Measurements from ENCODE around the gene MMS22L.
A peak's percentile ranks its signal among the peaks of the same experiment; 100 is the strongest.

MMS22L gene

DNA sequence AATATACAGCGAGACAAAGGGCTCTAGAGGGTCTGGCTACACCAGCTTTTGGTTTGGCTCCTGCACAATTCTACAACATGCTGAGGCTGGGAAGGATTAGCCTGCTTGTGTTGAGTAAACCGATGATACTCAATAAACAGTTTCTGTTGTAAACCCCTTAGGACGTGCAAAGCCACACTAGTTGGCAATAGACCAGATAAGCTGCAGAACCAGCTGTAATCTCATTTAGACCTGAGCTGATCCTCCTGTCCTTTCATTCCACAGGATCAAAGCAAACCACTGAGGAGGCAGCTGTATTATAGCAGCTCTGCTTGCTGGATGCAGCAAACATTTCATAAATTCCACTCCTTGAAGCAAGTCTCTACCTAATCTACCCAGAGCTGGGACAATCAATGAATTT lies 79.7 kb downstream of the MMS22L start:
- Histone ChIP-seq H3K27me3 (replicated peaks; ENCODE audit: control insufficient read depth, insufficient read depth, low read length, poor library complexity, severe bottlenecking) (no peaks in the 10 kb centered on the region), H3K4me1 (ENCODE audit: control insufficient read depth, insufficient read depth, low read length, poor library complexity, severe bottlenecking) (no peaks in the 10 kb centered on the region), H3K4me3 (ENCODE audit: insufficient read depth, low read depth, low read length, poor library complexity, severe bottlenecking) (no peak overlapping the region), H3K9me3 (ENCODE audit: control insufficient read depth, low read length) (no peaks in the 10 kb centered on the region), H3K27ac (ENCODE audit: insufficient read depth, low read length, poor library complexity, severe bottlenecking) (no peak overlapping the region), H3K36me3 (ENCODE audit: control insufficient read depth, insufficient read depth, low read length) (no peaks in the 10 kb centered on the region)
- no peak for DNase-seq

GRCh38 chr6:97198046-97198565 lies 84.9 kb downstream of the MMS22L start:
- Histone ChIP-seq H3K9me3 (ENCODE audit: control insufficient read depth, low read length) (no peaks in the 10 kb centered on the region), H3K4me3 (ENCODE audit: insufficient read depth, low read depth, low read length, poor library complexity, severe bottlenecking) (no peak overlapping the region), H3K4me1 (ENCODE audit: control insufficient read depth, insufficient read depth, low read length, poor library complexity, severe bottlenecking) (no peaks in the 10 kb centered on the region), H3K27me3 (replicated peaks; ENCODE audit: control insufficient read depth, insufficient read depth, low read length, poor library complexity, severe bottlenecking) (no peaks in the 10 kb centered on the region), H3K27ac (ENCODE audit: insufficient read depth, low read length, poor library complexity, severe bottlenecking) (no peak overlapping the region), H3K36me3 (ENCODE audit: control insufficient read depth, insufficient read depth, low read length) (no peaks in the 10 kb centered on the region)
- DNase-seq, result no peak

- Histone ChIP-seq H3K27ac (ENCODE audit: insufficient read depth, low read length, poor library complexity, severe bottlenecking) (no peak overlapping the region), H3K4me3 (ENCODE audit: insufficient read depth, low read depth, low read length, poor library complexity, severe bottlenecking) (no peak overlapping the region), H3K27me3 (replicated peaks; ENCODE audit: control insufficient read depth, insufficient read depth, low read length, poor library complexity, severe bottlenecking) (no peaks in the 10 kb centered on the region), H3K9me3 (ENCODE audit: control insufficient read depth, low read length) (no peaks in the 10 kb centered on the region), H3K4me1 (ENCODE audit: control insufficient read depth, insufficient read depth, low read length, poor library complexity, severe bottlenecking) (no peaks in the 10 kb centered on the region), H3K36me3 (ENCODE audit: control insufficient read depth, insufficient read depth, low read length) (no peaks in the 10 kb centered on the region)
- DNase-seq, result no peak
Observed at GRCh38 chr6:97195117-97195516, 87.9 kb downstream of the MMS22L start.

DNA sequence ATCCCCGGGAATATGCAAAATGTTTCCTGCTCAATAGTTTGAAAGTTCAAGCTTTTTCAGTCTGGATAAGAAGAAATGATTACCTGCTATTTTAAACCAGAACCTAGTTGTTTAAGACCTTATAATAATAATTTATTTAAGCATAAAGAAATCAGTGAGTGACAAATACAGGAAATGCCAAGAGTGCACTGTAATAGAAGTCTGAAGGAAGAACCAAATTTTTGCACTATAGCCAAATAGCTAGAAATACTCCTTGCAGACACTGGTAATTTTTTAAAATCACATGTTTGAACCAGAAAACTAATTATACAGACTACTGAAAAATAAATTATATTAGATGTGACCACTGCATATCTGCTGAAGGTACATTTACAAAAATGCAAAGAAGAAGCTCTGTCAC lies 93.2 kb downstream of the MMS22L start:
- Histone ChIP-seq H3K4me1 (ENCODE audit: control insufficient read depth, insufficient read depth, low read length, poor library complexity, severe bottlenecking) (no peaks in the 10 kb centered on the region), H3K27me3 (replicated peaks; ENCODE audit: control insufficient read depth, insufficient read depth, low read length, poor library complexity, severe bottlenecking) (no peaks in the 10 kb centered on the region), H3K9me3 (ENCODE audit: control insufficient read depth, low read length) (no peaks in the 10 kb centered on the region), H3K4me3 (ENCODE audit: insufficient read depth, low read depth, low read length, poor library complexity, severe bottlenecking) (no peak overlapping the region), H3K36me3 (ENCODE audit: control insufficient read depth, insufficient read depth, low read length) (no peaks in the 10 kb centered on the region), H3K27ac (ENCODE audit: insufficient read depth, low read length, poor library complexity, severe bottlenecking) (no peak overlapping the region)
- DNase-seq, result no peak

- Histone ChIP-seq H3K9me3 (ENCODE audit: control insufficient read depth, low read length) (no peaks in the 10 kb centered on the region), H3K27ac (ENCODE audit: insufficient read depth, low read length, poor library complexity, severe bottlenecking) (no peak overlapping the region), H3K4me3 (ENCODE audit: insufficient read depth, low read depth, low read length, poor library complexity, severe bottlenecking) (no peak overlapping the region), H3K4me1 (ENCODE audit: control insufficient read depth, insufficient read depth, low read length, poor library complexity, severe bottlenecking) (no peaks in the 10 kb centered on the region), H3K36me3 (ENCODE audit: control insufficient read depth, insufficient read depth, low read length) (no peaks in the 10 kb centered on the region), H3K27me3 (replicated peaks; ENCODE audit: control insufficient read depth, insufficient read depth, low read length, poor library complexity, severe bottlenecking) (no peaks in the 10 kb centered on the region)
- DNase-seq, result no peak
Observed at GRCh38 chr6:97187951-97188350, 95.1 kb downstream of the MMS22L start.

DNA sequence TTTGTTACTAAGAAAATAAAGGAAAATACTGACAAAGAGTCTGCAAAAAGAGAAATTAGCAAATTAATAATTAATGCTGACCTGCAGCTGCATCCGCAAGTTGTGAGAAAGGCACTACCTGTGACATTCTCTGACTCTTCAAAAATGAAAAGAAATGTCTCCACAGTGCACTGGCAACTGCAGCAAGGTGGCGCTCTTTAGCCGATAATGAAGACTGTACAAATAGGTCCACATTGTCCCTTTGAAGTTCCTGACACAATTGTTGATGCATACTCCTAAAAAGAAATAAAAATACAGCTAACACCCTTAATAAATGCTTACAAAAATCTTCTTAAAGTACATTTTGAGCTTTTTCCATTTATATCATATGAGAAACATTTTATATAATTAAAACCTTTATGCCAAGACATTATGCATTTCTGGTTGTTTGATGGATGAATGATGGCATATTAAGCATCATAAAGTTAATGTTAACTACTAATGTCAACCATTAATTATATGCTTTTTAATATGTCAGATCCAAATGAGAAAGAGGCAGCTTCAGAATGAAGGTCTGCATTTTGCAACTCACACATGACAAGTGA lies 96.5 kb downstream of the MMS22L start:
- Histone ChIP-seq H3K27me3 (replicated peaks; ENCODE audit: control insufficient read depth, insufficient read depth, low read length, poor library complexity, severe bottlenecking) (no peaks in the 10 kb centered on the region), H3K4me1 (ENCODE audit: control insufficient read depth, insufficient read depth, low read length, poor library complexity, severe bottlenecking) (no peaks in the 10 kb centered on the region), H3K9me3 (ENCODE audit: control insufficient read depth, low read length) (no peaks in the 10 kb centered on the region), H3K4me3 (ENCODE audit: insufficient read depth, low read depth, low read length, poor library complexity, severe bottlenecking) (no peak overlapping the region), H3K36me3 (ENCODE audit: control insufficient read depth, insufficient read depth, low read length) (no peaks in the 10 kb centered on the region), H3K27ac (ENCODE audit: insufficient read depth, low read length, poor library complexity, severe bottlenecking) (no peak overlapping the region)
- peak; percentile 10 to 41 (median 28) for DNase-seq

DNA sequence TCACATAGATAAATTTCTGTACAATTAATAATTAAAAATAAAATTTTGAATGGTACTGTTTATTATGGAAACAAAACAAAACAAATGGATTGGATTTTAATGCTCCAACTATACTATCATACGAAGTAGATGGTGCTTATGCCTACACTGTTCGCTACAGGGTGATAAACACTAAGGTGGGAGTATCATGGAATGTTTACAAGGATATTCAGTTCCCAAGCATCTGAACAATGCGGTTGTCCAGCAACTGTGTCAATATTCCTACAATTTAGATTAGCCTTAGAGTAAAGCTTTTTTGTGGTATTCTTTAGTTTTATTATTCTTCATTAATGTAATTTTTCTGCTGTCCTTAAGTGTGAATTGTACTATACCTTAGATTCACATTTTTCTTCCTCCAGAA lies 105.1 kb downstream of the MMS22L start:
- Histone ChIP-seq H3K36me3 (ENCODE audit: control insufficient read depth, insufficient read depth, low read length) (peaks cover 3% of the 10 kb centered on the region), H3K27ac (ENCODE audit: insufficient read depth, low read length, poor library complexity, severe bottlenecking) (no peak overlapping the region), H3K4me1 (ENCODE audit: control insufficient read depth, insufficient read depth, low read length, poor library complexity, severe bottlenecking) (no peaks in the 10 kb centered on the region), H3K4me3 (ENCODE audit: insufficient read depth, low read depth, low read length, poor library complexity, severe bottlenecking) (no peak overlapping the region), H3K27me3 (replicated peaks; ENCODE audit: control insufficient read depth, insufficient read depth, low read length, poor library complexity, severe bottlenecking) (no peaks in the 10 kb centered on the region), H3K9me3 (ENCODE audit: control insufficient read depth, low read length) (no peaks in the 10 kb centered on the region)
- no peak for DNase-seq

DNA sequence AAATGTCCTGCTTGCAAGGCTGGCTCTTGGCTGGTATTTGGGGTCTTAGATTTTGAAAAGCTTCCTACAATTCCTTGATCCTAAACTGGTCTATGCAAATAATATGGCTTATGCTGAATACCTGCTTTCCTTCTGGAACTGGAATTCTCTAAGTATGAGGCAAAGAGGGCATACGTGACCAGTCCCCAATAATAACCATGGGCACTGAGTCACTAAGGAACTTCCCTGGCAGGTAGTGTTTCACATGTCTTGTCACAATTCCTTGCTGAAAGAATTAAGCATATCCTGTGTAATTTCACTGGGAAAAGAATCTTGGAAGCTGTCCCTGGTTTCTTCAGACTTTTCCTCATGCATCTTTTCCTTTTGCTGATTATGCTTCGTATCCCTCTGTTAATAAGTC lies 106.5 kb downstream of the MMS22L start:
- DNase-seq, result no peak
- H3K27ac ChIP-seq (ENCODE audit: insufficient read depth, low read length, poor library complexity, severe bottlenecking), result no peak overlapping the region
- H3K9me3 ChIP-seq (ENCODE audit: control insufficient read depth, low read length), result no peaks in the 10 kb centered on the region
- H3K4me1 ChIP-seq (ENCODE audit: control insufficient read depth, insufficient read depth, low read length, poor library complexity, severe bottlenecking), result no peaks in the 10 kb centered on the region
- H3K36me3 ChIP-seq (ENCODE audit: control insufficient read depth, insufficient read depth, low read length), result peaks cover 6% of the 10 kb centered on the region
- no peaks in the 10 kb centered on the region for H3K27me3 ChIP-seq (replicated peaks; ENCODE audit: control insufficient read depth, insufficient read depth, low read length, poor library complexity, severe bottlenecking)
- no peak overlapping the region for H3K4me3 ChIP-seq (ENCODE audit: insufficient read depth, low read depth, low read length, poor library complexity, severe bottlenecking)

DNA sequence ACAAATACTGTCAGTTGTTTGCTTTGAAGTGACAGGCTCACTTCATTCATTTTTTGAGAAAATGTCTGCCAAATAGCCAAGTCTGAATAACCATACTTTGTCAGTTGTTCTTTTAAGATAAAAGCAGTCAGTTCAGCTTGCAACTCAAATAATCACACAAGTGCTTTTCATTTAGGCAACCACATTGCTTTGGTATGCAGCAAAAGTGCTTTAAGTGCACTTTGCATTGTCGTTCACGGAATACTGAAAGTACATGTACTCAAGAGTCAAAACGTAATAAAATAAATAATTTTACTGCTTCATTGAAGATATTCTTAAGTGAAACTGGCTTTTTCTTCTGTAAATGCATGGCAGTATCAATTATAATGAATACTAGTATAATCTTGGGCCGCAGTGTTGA lies 107.2 kb downstream of the MMS22L start:
- Histone ChIP-seq H3K9me3 (ENCODE audit: control insufficient read depth, low read length) (no peaks in the 10 kb centered on the region), H3K27ac (ENCODE audit: insufficient read depth, low read length, poor library complexity, severe bottlenecking) (no peak overlapping the region), H3K4me1 (ENCODE audit: control insufficient read depth, insufficient read depth, low read length, poor library complexity, severe bottlenecking) (no peaks in the 10 kb centered on the region), H3K27me3 (replicated peaks; ENCODE audit: control insufficient read depth, insufficient read depth, low read length, poor library complexity, severe bottlenecking) (no peaks in the 10 kb centered on the region), H3K36me3 (ENCODE audit: control insufficient read depth, insufficient read depth, low read length) (peaks cover 6% of the 10 kb centered on the region), H3K4me3 (ENCODE audit: insufficient read depth, low read depth, low read length, poor library complexity, severe bottlenecking) (no peak overlapping the region)
- DNase-seq, result no peak

- Histone ChIP-seq H3K27me3 (replicated peaks; ENCODE audit: control insufficient read depth, insufficient read depth, low read length, poor library complexity, severe bottlenecking) (no peaks in the 10 kb centered on the region), H3K4me1 (ENCODE audit: control insufficient read depth, insufficient read depth, low read length, poor library complexity, severe bottlenecking) (no peaks in the 10 kb centered on the region), H3K4me3 (ENCODE audit: insufficient read depth, low read depth, low read length, poor library complexity, severe bottlenecking) (no peak overlapping the region), H3K36me3 (ENCODE audit: control insufficient read depth, insufficient read depth, low read length) (peaks cover 6% of the 10 kb centered on the region), H3K27ac (ENCODE audit: insufficient read depth, low read length, poor library complexity, severe bottlenecking) (no peak overlapping the region), H3K9me3 (ENCODE audit: control insufficient read depth, low read length) (no peaks in the 10 kb centered on the region)
- DNase-seq, result no peak
Observed at GRCh38 chr6:97174471-97174870, 108.5 kb downstream of the MMS22L start.

All from effector memory CD4-positive, alpha-beta T cell (primary cell).